HepG2 (cell line): ENCODE measurements around the gene BDH2. TPM values are rescaled to one million over a fixed set of nuclear protein-coding genes. Genes with fewer than 3 reads are reported as not detected.

Experiments
- ARHGAP35 ChIP-seq: sonication (generic); formaldehyde crosslinking; IDR thresholded peaks from 2 replicates; pipeline ENCODE4 v1.9.0; 2022; ENCODE audit warnings: mild to moderate bottlenecking, inconsistent platforms, moderate library complexity, missing genetic modification reagents, borderline replicate concordance
- CAMTA2 ChIP-seq: sonication (generic); formaldehyde crosslinking; IDR thresholded peaks from 2 replicates; pipeline ENCODE4 v1.4.0; 2020; ENCODE audit warnings: mild to moderate bottlenecking, missing genetic modification reagents, borderline replicate concordance
- EEA1 ChIP-seq: sonication (generic); formaldehyde crosslinking; IDR thresholded peaks from 2 replicates; pipeline ENCODE4 v1.5.1; 2020; ENCODE audit warnings: mild to moderate bottlenecking, missing genetic modification reagents, borderline replicate concordance
- FOXO1 ChIP-seq: sonication (generic); formaldehyde crosslinking; IDR thresholded peaks from 2 replicates; pipeline ENCODE4 v1.4.0; 2020; ENCODE audit warnings: missing genetic modification reagents
- GATA4 ChIP-seq: sonication (generic); IDR thresholded peaks from 2 replicates; pipeline ENCODE4 v1.6.1; 2016; ENCODE audit warnings: antibody characterized with exemption, low read depth, borderline replicate concordance
- NFKBIZ ChIP-seq: IDR thresholded peaks from 2 replicates; pipeline ENCODE4 v1.6.1; 2018; ENCODE audit warnings: missing genetic modification reagents, missing compliant biosample characterization
- RBM39 ChIP-seq: fragments of 200-400 bp; formaldehyde crosslinking; IDR thresholded peaks from one replicate; pipeline ENCODE4 v1.6.1; 2018; ENCODE audit warnings: antibody characterized with exemption, mild to moderate bottlenecking, low read depth, low read length; ENCODE audit not compliant: poor library complexity, severe bottlenecking
- RNF2 ChIP-seq: fragments of 450-650 bp; conservative IDR thresholded peaks from 2 replicates; pipeline ENCODE4 v1.6.1; 2016; ENCODE audit warnings: low read depth
- ZNF431 ChIP-seq: sonication (generic); formaldehyde crosslinking; IDR thresholded peaks from 2 replicates; pipeline ENCODE4 v1.9.0; 2022; ENCODE audit warnings: missing genetic modification reagents, low read depth, mild to moderate bottlenecking, borderline replicate concordance
- ZNF782 ChIP-seq: sonication (generic); formaldehyde crosslinking; IDR thresholded peaks from 2 replicates; pipeline ENCODE4 v1.4.0; 2020; ENCODE audit warnings: missing genetic modification reagents, mild to moderate bottlenecking, borderline replicate concordance
- polyA plus RNA-seq, 8 experiments: library from polyadenylated mRNA; depleted of rRNA in 3 of 8; stranded (reverse) in 7 of 8; unstranded in 1 of 8; fragments of >200 nt; fragmentation: Illumina TruSeq in 4 of 8; extraction: Trizol in 4 of 8; gene quantifications; 2 replicates each; pipeline versions ENCODE4 v1.2.1 to v1.2.3, GENCODE V29; 2011 to 2016; ENCODE audit warnings: low read depth in 4 of 8, missing spikeins in 1 of 8, mixed read lengths in 1 of 8; ENCODE audit not compliant: insufficient read depth in 1 of 8
- total RNA-seq, 5 experiments: library from RNA; depleted of rRNA; stranded (reverse); fragments of >200 nt; fragmentation: Illumina TruSeq; extraction: Trizol; gene quantifications; 2 replicates each; pipeline ENCODE4 v1.2.3, GENCODE V29; 2016; ENCODE audit warnings: low read depth in 1 of 5
- TF ChIP-seq, protein P1 (sequence below): sonication (generic); formaldehyde crosslinking; IDR thresholded peaks from 2 replicates; pipeline ENCODE4 v1.4.0; 2020; ENCODE audit warnings: missing genetic modification reagents
- TF ChIP-seq, protein P2 (sequence below): sonication (generic); formaldehyde crosslinking; IDR thresholded peaks from 2 replicates; pipeline ENCODE4 v1.5.0; 2020; ENCODE audit warnings: mild to moderate bottlenecking, missing genetic modification reagents, borderline replicate concordance
- TF ChIP-seq, protein P3 (sequence below): sonication (generic); formaldehyde crosslinking; IDR thresholded peaks from 2 replicates; pipeline ENCODE4 v1.4.0; 2020; ENCODE audit warnings: missing genetic modification reagents; ENCODE audit errors: not compliant biosample characterization
- TF ChIP-seq, protein P4 (sequence below): sonication (generic); formaldehyde crosslinking; IDR thresholded peaks from 2 replicates; pipeline ENCODE4 v1.4.0; 2020; ENCODE audit warnings: missing genetic modification reagents
- TF ChIP-seq, protein P5 (sequence below): sonication (generic); formaldehyde crosslinking; conservative IDR thresholded peaks from 2 replicates; pipeline ENCODE4 v1.4.0; 2020; ENCODE audit warnings: missing genetic modification reagents

Gene BDH2
- total and polyA plus RNA-seq, 2 of the 13 experiments (the other 11 are each of a cell fraction or from before 2014, with no cell fraction given), result 34.8 to 46.2 TPM

DNA sequence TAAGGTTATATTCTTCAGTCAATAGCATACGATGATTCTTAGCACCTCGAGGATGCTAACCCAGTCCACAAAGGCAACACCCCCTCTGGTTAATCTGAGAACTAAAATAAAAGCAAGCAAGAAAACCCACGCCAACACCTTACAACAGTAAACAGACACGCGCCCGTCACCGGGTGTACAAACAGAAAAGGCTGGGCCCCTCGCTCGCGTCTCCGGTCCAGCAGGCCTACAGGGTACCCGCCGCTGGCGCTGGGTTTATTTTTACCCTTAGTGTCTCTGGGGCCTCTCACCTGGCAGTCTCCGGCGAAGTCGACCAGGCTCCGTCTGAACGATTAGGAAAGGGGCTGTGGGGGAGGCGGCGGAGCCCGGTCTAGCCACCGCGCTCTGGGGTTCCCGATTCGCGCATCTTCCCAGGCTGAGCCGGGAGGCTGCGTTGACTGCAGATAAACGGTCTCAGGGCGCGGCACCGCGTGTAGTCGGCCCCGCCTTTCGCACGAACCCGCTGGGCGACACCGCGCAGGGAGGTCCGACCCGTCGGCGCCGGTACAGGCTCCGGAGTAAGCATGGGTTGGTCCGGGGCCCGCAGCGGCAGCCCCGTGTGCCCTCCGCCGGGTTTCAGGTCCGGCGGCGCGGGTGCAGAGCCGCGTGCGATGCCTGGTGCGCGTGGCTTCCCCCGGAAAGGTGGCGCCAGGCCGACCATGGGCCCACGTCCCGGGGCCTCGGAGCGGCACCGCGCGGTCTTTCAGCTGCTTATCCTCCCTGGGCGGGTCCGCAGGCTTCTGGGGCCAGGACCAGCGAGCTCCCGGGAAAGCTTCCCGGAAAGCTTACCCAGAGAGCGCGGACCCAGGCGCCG, 23.5 kb downstream of the BDH2 start (continued):
- TF ChIP-seq RBM39, result peak; percentile 85
- TF ChIP-seq, protein P1, sequence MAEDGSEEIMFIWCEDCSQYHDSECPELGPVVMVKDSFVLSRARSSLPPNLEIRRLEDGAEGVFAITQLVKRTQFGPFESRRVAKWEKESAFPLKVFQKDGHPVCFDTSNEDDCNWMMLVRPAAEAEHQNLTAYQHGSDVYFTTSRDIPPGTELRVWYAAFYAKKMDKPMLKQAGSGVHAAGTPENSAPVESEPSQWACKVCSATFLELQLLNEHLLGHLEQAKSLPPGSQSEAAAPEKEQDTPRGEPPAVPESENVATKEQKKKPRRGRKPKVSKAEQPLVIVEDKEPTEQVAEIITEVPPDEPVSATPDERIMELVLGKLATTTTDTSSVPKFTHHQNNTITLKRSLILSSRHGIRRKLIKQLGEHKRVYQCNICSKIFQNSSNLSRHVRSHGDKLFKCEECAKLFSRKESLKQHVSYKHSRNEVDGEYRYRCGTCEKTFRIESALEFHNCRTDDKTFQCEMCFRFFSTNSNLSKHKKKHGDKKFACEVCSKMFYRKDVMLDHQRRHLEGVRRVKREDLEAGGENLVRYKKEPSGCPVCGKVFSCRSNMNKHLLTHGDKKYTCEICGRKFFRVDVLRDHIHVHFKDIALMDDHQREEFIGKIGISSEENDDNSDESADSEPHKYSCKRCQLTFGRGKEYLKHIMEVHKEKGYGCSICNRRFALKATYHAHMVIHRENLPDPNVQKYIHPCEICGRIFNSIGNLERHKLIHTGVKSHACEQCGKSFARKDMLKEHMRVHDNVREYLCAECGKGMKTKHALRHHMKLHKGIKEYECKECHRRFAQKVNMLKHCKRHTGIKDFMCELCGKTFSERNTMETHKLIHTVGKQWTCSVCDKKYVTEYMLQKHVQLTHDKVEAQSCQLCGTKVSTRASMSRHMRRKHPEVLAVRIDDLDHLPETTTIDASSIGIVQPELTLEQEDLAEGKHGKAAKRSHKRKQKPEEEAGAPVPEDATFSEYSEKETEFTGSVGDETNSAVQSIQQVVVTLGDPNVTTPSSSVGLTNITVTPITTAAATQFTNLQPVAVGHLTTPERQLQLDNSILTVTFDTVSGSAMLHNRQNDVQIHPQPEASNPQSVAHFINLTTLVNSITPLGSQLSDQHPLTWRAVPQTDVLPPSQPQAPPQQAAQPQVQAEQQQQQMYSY (CRISPR knock-in tag), result peak; percentile 35; the same call in 1 of the 2 replicates
- TF ChIP-seq ZNF782, result peak; percentile 33; the same call in 1 of the 2 replicates
- peak; percentile 69; the same call in 1 of the 2 replicates for TF ChIP-seq ARHGAP35 (CRISPR knock-in tag)
- TF ChIP-seq, protein P2, sequence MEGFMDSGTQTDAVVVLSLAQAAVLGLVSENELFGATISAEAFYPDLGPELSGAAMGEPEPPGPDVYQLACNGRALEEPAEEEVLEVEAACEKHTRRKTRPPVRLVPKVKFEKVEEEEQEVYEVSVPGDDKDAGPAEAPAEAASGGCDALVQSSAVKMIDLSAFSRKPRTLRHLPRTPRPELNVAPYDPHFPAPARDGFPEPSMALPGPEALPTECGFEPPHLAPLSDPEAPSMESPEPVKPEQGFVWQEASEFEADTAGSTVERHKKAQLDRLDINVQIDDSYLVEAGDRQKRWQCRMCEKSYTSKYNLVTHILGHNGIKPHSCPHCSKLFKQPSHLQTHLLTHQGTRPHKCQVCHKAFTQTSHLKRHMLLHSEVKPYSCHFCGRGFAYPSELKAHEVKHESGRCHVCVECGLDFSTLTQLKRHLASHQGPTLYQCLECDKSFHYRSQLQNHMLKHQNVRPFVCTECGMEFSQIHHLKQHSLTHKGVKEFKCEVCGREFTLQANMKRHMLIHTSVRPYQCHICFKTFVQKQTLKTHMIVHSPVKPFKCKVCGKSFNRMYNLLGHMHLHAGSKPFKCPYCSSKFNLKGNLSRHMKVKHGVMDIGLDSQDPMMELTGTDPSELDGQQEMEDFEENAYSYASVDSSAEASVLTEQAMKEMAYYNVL (CRISPR knock-in tag), result no peak
- TF ChIP-seq NFKBIZ, result peak; percentile 39; the same call in 1 of the 2 replicates
- peak; percentile 43; the same call in 1 of the 2 replicates for TF ChIP-seq FOXO1 (CRISPR knock-in tag)
- TF ChIP-seq EEA1 (CRISPR knock-in tag), result no peak
- TF ChIP-seq RNF2, result no peak; the same call in 1 of the 2 replicates
- TF ChIP-seq CAMTA2 (CRISPR knock-in tag), result 0 out of 2 replicates have a peak, but pooled peaks have one; percentile 60
- TF ChIP-seq, protein P3, sequence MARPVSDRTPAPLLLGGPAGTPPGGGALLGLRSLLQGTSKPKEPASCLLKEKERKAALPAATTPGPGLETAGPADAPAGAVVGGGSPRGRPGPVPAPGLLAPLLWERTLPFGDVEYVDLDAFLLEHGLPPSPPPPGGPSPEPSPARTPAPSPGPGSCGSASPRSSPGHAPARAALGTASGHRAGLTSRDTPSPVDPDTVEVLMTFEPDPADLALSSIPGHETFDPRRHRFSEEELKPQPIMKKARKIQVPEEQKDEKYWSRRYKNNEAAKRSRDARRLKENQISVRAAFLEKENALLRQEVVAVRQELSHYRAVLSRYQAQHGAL, result no peak
- TF ChIP-seq, protein P4, sequence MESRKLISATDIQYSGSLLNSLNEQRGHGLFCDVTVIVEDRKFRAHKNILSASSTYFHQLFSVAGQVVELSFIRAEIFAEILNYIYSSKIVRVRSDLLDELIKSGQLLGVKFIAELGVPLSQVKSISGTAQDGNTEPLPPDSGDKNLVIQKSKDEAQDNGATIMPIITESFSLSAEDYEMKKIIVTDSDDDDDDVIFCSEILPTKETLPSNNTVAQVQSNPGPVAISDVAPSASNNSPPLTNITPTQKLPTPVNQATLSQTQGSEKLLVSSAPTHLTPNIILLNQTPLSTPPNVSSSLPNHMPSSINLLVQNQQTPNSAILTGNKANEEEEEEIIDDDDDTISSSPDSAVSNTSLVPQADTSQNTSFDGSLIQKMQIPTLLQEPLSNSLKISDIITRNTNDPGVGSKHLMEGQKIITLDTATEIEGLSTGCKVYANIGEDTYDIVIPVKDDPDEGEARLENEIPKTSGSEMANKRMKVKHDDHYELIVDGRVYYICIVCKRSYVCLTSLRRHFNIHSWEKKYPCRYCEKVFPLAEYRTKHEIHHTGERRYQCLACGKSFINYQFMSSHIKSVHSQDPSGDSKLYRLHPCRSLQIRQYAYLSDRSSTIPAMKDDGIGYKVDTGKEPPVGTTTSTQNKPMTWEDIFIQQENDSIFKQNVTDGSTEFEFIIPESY (CRISPR knock-in tag), result no peak
- TF ChIP-seq ZNF431 (CRISPR knock-in tag), result peak; percentile 34; the same call in 1 of the 2 replicates
- TF ChIP-seq, protein P5, sequence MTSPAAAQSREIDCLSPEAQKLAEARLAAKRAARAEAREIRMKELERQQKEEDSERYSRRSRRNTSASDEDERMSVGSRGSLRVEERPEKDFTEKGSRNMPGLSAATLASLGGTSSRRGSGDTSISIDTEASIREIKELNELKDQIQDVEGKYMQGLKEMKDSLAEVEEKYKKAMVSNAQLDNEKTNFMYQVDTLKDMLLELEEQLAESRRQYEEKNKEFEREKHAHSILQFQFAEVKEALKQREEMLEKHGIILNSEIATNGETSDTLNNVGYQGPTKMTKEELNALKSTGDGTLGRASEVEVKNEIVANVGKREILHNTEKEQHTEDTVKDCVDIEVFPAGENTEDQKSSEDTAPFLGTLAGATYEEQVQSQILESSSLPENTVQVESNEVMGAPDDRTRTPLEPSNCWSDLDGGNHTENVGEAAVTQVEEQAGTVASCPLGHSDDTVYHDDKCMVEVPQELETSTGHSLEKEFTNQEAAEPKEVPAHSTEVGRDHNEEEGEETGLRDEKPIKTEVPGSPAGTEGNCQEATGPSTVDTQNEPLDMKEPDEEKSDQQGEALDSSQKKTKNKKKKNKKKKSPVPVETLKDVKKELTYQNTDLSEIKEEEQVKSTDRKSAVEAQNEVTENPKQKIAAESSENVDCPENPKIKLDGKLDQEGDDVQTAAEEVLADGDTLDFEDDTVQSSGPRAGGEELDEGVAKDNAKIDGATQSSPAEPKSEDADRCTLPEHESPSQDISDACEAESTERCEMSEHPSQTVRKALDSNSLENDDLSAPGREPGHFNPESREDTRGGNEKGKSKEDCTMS, result no peak
- TF ChIP-seq GATA4, result no peak
